ENCODE measurements around the gene MYO1B. TPM values are rescaled to one million over a fixed set of nuclear protein-coding genes. Genes with fewer than 3 reads are reported as not detected.
"Not testable (repeated sequence)": the region's sequence is repeated elsewhere in the genome, so short reads cannot be mapped to it uniquely, and the experiment has no call there.

The MYO1B gene
- total RNA-seq, 1 donor from 2014 or later, result 81.0 TPM

GRCh38 chr2:191452065-191452464, 206.9 kb downstream of the MYO1B start:
- Mint-ChIP-seq H3K9me3 (ENCODE audit: unreplicated experiment) (peaks cover 5% of the 10 kb centered on the region), H3K4me1 (ENCODE audit: unreplicated experiment) (no peaks in the 10 kb centered on the region), H3K27ac (ENCODE audit: unreplicated experiment) (no peak overlapping the region), H3K4me3 (ENCODE audit: unreplicated experiment) (no peak overlapping the region), H3K27me3 (ENCODE audit: unreplicated experiment) (peaks cover 6% of the 10 kb centered on the region), H3K36me3 (ENCODE audit: low read depth, unreplicated experiment) (no peaks in the 10 kb centered on the region)
- no peak for TF ChIP-seq CTCF (IDR thresholded peaks at IDR 0.05; ENCODE audit: unreplicated experiment)
- no peak for DNase-seq (ENCODE audit: low spot score)

DNA sequence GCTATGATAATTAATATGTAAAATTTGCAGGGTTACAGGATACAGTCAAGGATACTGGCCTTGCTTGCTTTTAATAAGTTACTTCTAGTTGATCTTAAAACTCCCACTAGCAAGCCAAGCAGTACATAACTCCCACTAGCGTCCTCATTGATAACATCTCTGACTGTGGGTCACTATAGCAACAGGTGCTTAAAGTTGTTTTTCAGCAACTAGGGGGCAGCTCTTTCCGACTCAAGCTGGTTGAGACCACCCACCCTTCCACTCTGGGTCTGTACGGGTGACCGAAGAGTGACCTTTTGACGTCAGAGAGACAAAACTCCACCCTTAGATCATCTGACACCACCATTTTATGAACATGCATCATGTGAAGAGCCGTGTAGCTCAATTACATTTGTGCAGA, 208.6 kb downstream of the MYO1B start:
- no peaks in the 10 kb centered on the region for H3K36me3 Mint-ChIP-seq (ENCODE audit: low read depth, unreplicated experiment)
- H3K27me3 Mint-ChIP-seq (ENCODE audit: unreplicated experiment), result peaks cover 2% of the 10 kb centered on the region
- TF ChIP-seq CTCF (IDR thresholded peaks at IDR 0.05; ENCODE audit: unreplicated experiment), result no peak
- no peak for DNase-seq (ENCODE audit: low spot score)
- no peaks in the 10 kb centered on the region for H3K4me1 Mint-ChIP-seq (ENCODE audit: unreplicated experiment)
- H3K27ac Mint-ChIP-seq (ENCODE audit: unreplicated experiment), result no peak overlapping the region
- H3K9me3 Mint-ChIP-seq (ENCODE audit: unreplicated experiment), result peaks cover 5% of the 10 kb centered on the region
- no peak overlapping the region for H3K4me3 Mint-ChIP-seq (ENCODE audit: unreplicated experiment)

DNA sequence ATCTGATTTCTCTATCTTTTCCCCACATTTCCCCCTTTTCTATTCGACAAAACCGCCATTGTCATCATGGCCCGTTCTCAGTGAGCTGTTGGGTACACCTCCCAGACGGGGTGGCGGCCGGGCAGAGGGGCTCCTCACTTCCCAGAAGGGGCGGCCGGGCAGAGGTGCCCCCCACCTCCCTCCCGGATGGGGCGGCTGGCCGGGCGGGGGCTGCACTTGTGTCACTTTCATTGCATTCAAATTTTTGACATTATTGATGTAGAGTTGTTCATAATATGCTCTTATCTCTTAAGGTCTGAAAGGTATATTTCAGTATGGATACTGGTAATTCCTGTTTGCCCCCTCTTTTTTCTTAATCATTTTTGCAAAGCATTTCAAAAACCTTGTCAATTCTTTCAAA, 211.3 kb downstream of the MYO1B start:
- H3K27ac Mint-ChIP-seq (ENCODE audit: unreplicated experiment); H3K4me1 Mint-ChIP-seq (ENCODE audit: unreplicated experiment); H3K4me3 Mint-ChIP-seq (ENCODE audit: unreplicated experiment); H3K27me3 Mint-ChIP-seq (ENCODE audit: unreplicated experiment); DNase-seq (ENCODE audit: low spot score); H3K36me3 Mint-ChIP-seq (ENCODE audit: low read depth, unreplicated experiment): not testable (repeated sequence)
- H3K9me3 Mint-ChIP-seq (ENCODE audit: unreplicated experiment), result peaks cover 10% of the 10 kb centered on the region

- Mint-ChIP-seq H3K27ac (ENCODE audit: unreplicated experiment) (no peak overlapping the region), H3K9me3 (ENCODE audit: unreplicated experiment) (peaks cover 6% of the 10 kb centered on the region), H3K27me3 (ENCODE audit: unreplicated experiment) (no peaks in the 10 kb centered on the region), H3K36me3 (ENCODE audit: low read depth, unreplicated experiment) (no peaks in the 10 kb centered on the region), H3K4me1 (ENCODE audit: unreplicated experiment) (no peaks in the 10 kb centered on the region), H3K4me3 (ENCODE audit: unreplicated experiment) (no peak overlapping the region)
- TF ChIP-seq CTCF (IDR thresholded peaks at IDR 0.05; ENCODE audit: unreplicated experiment), result no peak
- no peak for DNase-seq (ENCODE audit: low spot score)
Observed at GRCh38 chr2:191459158-191459557, 214.0 kb downstream of the MYO1B start.

DNA sequence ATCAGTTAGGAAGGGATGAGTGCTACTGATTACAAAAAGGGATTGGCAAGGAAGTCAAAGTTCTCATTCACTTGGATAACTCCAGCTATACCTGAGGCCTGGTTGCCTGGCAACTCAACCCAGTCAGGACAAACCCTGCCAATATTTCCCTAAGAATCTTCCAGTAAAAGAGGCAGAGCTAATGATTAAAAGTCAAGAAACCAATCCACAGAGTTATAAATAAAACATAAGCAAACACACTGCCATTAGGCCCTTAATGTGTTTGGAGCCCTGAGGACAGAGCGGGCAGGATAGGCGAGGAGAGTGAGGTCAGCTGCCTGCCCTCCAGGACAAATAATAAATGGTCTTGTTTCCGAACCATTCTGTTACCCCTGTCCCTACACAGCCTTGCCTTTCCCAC, 217.2 kb downstream of the MYO1B start:
- no peaks in the 10 kb centered on the region for H3K27me3 Mint-ChIP-seq (ENCODE audit: unreplicated experiment)
- no peak overlapping the region for H3K4me3 Mint-ChIP-seq (ENCODE audit: unreplicated experiment)
- no peaks in the 10 kb centered on the region for H3K36me3 Mint-ChIP-seq (ENCODE audit: low read depth, unreplicated experiment)
- no peaks in the 10 kb centered on the region for H3K4me1 Mint-ChIP-seq (ENCODE audit: unreplicated experiment)
- no peak for DNase-seq (ENCODE audit: low spot score)
- H3K9me3 Mint-ChIP-seq (ENCODE audit: unreplicated experiment), result peaks cover 5% of the 10 kb centered on the region
- H3K27ac Mint-ChIP-seq (ENCODE audit: unreplicated experiment), result no peak overlapping the region
- TF ChIP-seq CTCF (IDR thresholded peaks at IDR 0.05; ENCODE audit: unreplicated experiment), result no peak

- H3K27me3 Mint-ChIP-seq (ENCODE audit: unreplicated experiment), result no peaks in the 10 kb centered on the region
- H3K4me3 Mint-ChIP-seq (ENCODE audit: unreplicated experiment), result no peak overlapping the region
- no peak for TF ChIP-seq CTCF (IDR thresholded peaks at IDR 0.05; ENCODE audit: unreplicated experiment)
- no peak for DNase-seq (ENCODE audit: low spot score)
- H3K36me3 Mint-ChIP-seq (ENCODE audit: low read depth, unreplicated experiment), result no peaks in the 10 kb centered on the region
- H3K9me3 Mint-ChIP-seq (ENCODE audit: unreplicated experiment), result peaks cover 5% of the 10 kb centered on the region
- peaks cover 6% of the 10 kb centered on the region for H3K4me1 Mint-ChIP-seq (ENCODE audit: unreplicated experiment)
- no peak overlapping the region for H3K27ac Mint-ChIP-seq (ENCODE audit: unreplicated experiment)
Observed at GRCh38 chr2:191463790-191464189, 218.6 kb downstream of the MYO1B start.
